ENCODE data around the gene GALNT15. TPM values are rescaled to one million over a fixed set of nuclear protein-coding genes. Genes with fewer than 3 reads are reported as not detected.

GALNT15 gene
- total and polyA plus RNA-seq, 11 donors, result 0.96 to 81.1 (median 5.5) TPM

DNA sequence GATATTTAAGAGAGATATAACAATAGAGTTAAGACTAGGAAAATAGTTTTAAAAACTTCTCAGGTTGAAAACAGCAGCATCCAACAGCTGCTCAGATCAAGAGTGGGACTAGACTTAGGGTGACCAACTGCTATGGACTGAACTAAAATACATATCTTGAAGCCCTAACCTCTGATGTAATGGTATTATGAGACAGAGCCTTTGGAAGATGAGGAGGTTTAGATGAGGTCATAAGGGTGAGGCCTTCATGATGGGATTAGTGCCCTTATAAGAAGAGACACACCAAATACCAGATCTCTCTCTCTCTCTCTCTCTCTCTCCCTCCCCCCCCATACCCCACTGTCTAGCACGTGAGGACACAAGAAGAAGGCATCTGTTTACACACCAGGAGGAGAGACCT is 37.4 kb upstream of the GALNT15 start:
- peak overlapping the region in 6 of 12 donors; percentile 1 to 74 (median 57) for H3K27ac ChIP-seq
- no peaks in the 10 kb centered on the region for H3K36me3 ChIP-seq
- TF ChIP-seq CTCF (IDR thresholded peaks at IDR 0.05) (no peak), POLR2A (IDR thresholded peaks at IDR 0.05) (no peak)
- ATAC-seq, result peak in 1 of 4 donors; percentile 19
- no peak overlapping the region for H3K4me3 ChIP-seq
- H3K27me3 ChIP-seq, result no peaks in the 10 kb centered on the region
- H3K4me1 ChIP-seq, result peaks cover 5 to 34% (median 20%) of the 10 kb centered on the region in 12 donors
- H3K9me3 ChIP-seq, result peaks cover 0 to 18% (median 0%) of the 10 kb centered on the region in 12 donors
- DNase-seq, result no peak
- intact Hi-C loops (cut with DNase I), result no loop called here
- 85 to 100% (median 97%) methylated on average over 1 of the region's 1 CpG for WGBS, 4 donors

GRCh38 chr3:16137977-16138376 is 36.5 kb upstream of the GALNT15 start:
- H3K4me3 ChIP-seq, result no peak overlapping the region
- TF ChIP-seq CTCF (IDR thresholded peaks at IDR 0.05), result no peak
- TF ChIP-seq POLR2A (IDR thresholded peaks at IDR 0.05), result no peak
- intact Hi-C loops (cut with DNase I), result no loop called here
- peaks cover 0 to 18% (median 0%) of the 10 kb centered on the region in 12 donors for H3K9me3 ChIP-seq
- no peaks in the 10 kb centered on the region for H3K27me3 ChIP-seq
- peak overlapping the region in 1 of 12 donors; percentile 74 for H3K27ac ChIP-seq
- H3K4me1 ChIP-seq, result peaks cover 2 to 24% (median 13%) of the 10 kb centered on the region in 12 donors
- DNase-seq (no peak), ATAC-seq (no peak)
- whole genome bisulfite sequencing, 4 donors, result 95 to 97% (median 96%) methylated on average over 6 of the region's 6 CpGs
- no peaks in the 10 kb centered on the region for H3K36me3 ChIP-seq

- H3K36me3 ChIP-seq, result no peaks in the 10 kb centered on the region
- 64 to 72% (median 66%) methylated on average over 6 of the region's 6 CpGs for WGBS, 4 donors
- intact Hi-C loops (cut with DNase I), result no loop called here
- no peaks in the 10 kb centered on the region for H3K27me3 ChIP-seq
- ATAC-seq (peak; percentile 63 to 85 (median 76)), DNase-seq (peak in 2 of 5 donors; percentile 23 to 36)
- peaks cover 0 to 18% (median 11%) of the 10 kb centered on the region in 12 donors for H3K4me1 ChIP-seq
- no peak overlapping the region for H3K4me3 ChIP-seq
- peaks cover 0 to 12% (median 2%) of the 10 kb centered on the region in 12 donors for H3K9me3 ChIP-seq
- peak overlapping the region; percentile 49 to 79 (median 65) for H3K27ac ChIP-seq
- TF ChIP-seq CTCF (IDR thresholded peaks at IDR 0.05) (no peak), POLR2A (IDR thresholded peaks at IDR 0.05) (peak in 1 of 2 donors; percentile 32)
Observed at GRCh38 chr3:16140116-16140893, 34.2 kb upstream of the GALNT15 start.

GRCh38 chr3:16140894-16141285 is 33.6 kb upstream of the GALNT15 start:
- no peak overlapping the region for H3K4me3 ChIP-seq
- WGBS, 4 donors, result 96 to 98% (median 97%) methylated on average over 2 of the region's 2 CpGs
- no peak for ATAC-seq
- no peak for DNase-seq
- TF ChIP-seq CTCF (IDR thresholded peaks at IDR 0.05) (no peak), POLR2A (IDR thresholded peaks at IDR 0.05) (no peak)
- peaks cover 0 to 18% (median 10%) of the 10 kb centered on the region in 12 donors for H3K4me1 ChIP-seq
- H3K9me3 ChIP-seq, result peaks cover 0 to 12% (median 2%) of the 10 kb centered on the region in 12 donors
- peak overlapping the region in 9 of 12 donors; percentile 49 to 79 (median 66) for H3K27ac ChIP-seq
- H3K27me3 ChIP-seq, result no peaks in the 10 kb centered on the region
- no peaks in the 10 kb centered on the region for H3K36me3 ChIP-seq
- intact Hi-C loops (cut with DNase I), result no loop called here

Measured in heart left ventricle (tissue), 16 donors.